ENCODE data around the gene MYO16.

- TF ChIP-seq CTCF (IDR thresholded peaks at IDR 0.05; ENCODE audit: low read depth, low read length, poor library complexity, severe bottlenecking) = no peak
- TF ChIP-seq EZH2phosphoT487 (IDR thresholded peaks at IDR 0.05; ENCODE audit: borderline replicate concordance, low read length) = no peak
Observed at GRCh38 chr13:109148243-109148642, 518.8 kb downstream of the MYO16 start.
